ENCODE results near the gene ERLEC1.
"Not testable (repeated sequence)": the region's sequence is repeated elsewhere in the genome, so short reads cannot be mapped to it uniquely, and the experiment has no call there.

ERLEC1 gene

GRCh38 chr2:53784436-53784835, 2.4 kb upstream of the ERLEC1 start:
- DNase-seq: no peak

GRCh38 chr2:53785366-53785765, 1.5 kb upstream of the ERLEC1 start:
- DNase-seq: no peak

DNA sequence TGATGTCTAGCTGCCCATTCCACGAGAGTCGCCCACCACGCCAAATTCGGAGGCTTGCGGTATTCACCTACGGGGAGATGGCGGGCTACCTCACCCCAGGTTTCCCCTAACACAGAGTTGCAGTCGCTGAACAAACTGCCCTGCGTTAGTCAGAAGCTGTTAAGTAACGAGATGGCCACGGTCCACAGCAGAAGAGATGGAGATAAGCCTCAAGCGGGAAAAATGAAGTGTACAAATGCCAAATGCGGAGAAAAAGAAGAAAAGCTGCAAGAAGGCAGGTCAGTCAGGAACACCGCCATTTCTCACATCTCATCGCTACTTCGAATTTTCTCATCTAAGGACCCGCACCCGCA, 516 bp upstream of the ERLEC1 start:
- peak; percentile 19 for DNase-seq

DNA sequence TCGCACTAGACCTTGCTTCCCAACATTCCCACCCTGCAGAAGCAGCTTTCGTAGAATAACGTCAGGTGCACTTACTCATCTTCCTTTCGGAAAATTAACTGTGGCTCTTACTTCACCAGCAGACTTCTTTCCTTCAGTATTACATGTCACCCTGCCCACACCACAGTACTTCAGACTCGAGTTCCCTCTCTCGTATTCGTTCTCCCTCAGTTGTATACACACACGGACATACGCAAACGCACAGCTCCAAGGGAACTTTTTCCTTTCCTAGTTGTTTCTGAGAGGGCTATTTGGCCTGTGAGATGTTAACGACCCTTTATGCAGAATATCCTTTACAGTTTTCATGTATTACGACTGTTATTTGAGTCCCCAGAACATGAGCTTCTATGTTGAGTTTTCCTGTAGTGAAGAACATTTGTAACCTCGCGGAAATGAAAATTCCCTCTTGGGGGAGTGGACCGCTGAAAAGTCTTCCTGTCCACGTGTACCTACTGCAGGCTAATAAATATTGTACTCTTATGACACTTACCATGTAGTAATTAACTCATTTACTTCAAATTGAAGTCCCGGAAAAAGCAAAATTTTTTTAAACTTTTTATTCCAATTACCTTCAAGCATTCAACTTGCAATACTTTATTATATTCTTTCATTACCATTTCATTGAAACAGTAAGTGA, 908 bp downstream of the ERLEC1 start:
- DNase-seq: no peak

- no peak for DNase-seq
Measured at GRCh38 chr2:53793261-53793660, 6.4 kb downstream of the ERLEC1 start.

- no peak for DNase-seq
Measured at GRCh38 chr2:53793821-53794220, 7.0 kb downstream of the ERLEC1 start.

DNA sequence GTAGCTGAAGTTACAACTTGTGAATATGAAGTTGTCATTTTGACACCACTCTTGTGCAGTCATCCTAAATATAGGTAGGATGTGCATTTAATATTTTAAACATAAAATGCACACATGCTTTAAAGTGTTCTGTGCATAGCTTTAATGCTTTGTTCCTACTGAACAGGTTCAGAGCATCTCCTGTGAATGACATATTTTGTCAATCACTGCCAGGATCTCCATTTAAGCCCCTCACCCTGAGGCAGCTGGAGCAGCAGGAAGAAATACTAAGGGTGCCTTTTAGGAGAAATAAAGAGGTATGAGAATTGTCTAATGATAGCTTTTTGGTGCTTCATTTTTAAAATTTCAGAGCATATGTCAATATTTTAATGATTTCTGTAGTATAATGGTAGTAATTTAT, 14.7 kb downstream of the ERLEC1 start:
- no peak for DNase-seq

GRCh38 chr2:53802617-53803151, 15.8 kb downstream of the ERLEC1 start:
- DNase-seq: no peak

- no peak for DNase-seq
Measured at GRCh38 chr2:53811601-53812000, 24.8 kb downstream of the ERLEC1 start.

- DNase-seq: no peak
Measured at GRCh38 chr2:53813151-53813550, 26.3 kb downstream of the ERLEC1 start.

DNA sequence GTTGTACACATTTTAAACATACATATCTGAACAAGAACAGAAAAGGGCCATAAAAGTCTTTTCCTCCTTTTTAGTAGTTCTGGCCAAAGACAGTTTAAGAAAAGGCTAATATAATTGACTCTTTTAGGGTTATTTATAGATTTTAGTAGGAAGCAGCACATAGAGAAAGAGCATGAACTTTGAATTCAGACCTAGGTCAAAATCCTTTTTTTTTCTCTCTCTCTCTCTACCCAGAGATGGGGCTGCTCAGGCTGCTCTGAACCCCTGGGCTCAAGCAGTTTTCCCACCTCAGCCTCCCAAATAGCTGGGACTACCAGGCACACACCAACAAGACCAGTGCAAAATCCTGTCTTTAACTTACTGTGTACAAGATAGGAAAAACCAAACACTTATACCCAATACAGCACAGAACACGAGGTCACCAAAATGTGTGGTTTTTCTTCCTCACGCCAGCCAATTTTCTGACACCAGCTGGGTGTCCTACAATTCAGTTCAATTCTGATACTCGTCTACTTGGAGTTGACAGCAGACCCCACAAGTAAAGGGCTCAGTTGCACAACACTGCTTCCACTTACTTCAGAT, 32.1 kb downstream of the ERLEC1 start:
- no peak for DNase-seq

GRCh38 chr2:53819634-53820033, 32.8 kb downstream of the ERLEC1 start:
- DNase-seq: no peak

- DNase-seq: no peak
Measured at GRCh38 chr2:53820048-53820447, 33.2 kb downstream of the ERLEC1 start.

DNA sequence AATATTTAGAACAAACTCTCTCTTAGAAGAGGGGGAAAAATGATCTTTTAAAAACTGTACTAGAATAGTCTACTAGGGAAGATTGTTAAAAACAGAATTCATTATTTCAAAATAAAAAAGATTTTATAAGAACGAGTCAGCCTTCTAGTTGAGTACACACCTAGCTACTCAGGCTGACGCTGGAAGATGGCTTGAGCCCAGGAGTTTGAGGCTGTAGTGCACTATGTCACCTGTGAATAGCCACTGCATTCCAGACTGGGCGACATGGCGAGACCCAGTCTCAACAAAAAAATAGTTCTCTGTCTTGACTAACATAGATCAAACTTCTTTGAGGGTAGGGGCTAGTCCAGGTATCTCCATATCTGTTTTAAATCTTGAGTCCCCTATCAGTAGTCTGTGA, 33.9 kb downstream of the ERLEC1 start:
- no peak for DNase-seq

- DNase-seq: no peak
Measured at GRCh38 chr2:53821810-53822209, 35.0 kb downstream of the ERLEC1 start.

- DNase-seq: not testable (repeated sequence)
Measured at GRCh38 chr2:53823639-53824038, 36.8 kb downstream of the ERLEC1 start.

GRCh38 chr2:53826030-53826410, 39.2 kb downstream of the ERLEC1 start:
- no peak for DNase-seq

DNA sequence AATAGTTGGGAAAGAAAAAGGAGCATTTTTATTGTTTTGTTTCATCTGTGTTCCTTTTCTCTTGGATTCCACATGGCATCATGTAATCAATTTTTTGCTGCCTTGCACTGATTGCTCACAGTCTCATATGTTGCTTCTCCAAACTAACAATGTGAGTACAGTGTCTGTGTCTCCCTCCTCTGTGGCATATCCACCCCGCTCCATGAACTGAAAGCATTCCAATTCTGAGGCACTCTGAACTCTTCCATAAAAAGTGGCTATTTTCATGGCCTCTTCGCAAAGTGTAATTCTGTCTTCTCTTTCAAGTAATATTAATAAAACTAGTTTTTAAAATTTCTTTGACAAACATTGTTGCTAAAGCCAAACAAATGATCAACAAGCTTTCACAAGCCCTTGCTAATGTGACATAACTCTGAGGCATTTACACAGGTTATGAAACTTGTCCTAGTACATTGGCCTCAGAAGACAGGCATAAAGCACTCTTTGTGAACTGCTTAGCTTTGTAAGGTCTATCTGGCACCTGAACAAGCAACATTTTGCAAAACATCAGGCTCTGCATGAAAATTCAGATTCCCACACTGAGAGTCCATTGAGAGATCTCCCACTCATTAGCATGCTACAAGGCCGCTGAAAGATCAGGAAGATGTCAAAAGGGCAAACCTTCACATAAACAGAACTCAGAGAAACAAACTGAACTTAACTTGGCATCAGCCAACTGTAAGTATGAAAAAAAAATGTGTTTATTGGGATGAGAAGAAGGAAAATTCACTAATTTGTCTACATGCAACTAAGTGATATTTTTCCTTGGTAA, 39.9 kb downstream of the ERLEC1 start:
- no peak for DNase-seq

GRCh38 chr2:53827398-53828175, 40.7 kb downstream of the ERLEC1 start:
- no peak for DNase-seq

GRCh38 chr2:53828331-53828730, 41.5 kb downstream of the ERLEC1 start:
- no peak for DNase-seq

- DNase-seq: no peak
Measured at GRCh38 chr2:53829273-53829979, 42.6 kb downstream of the ERLEC1 start.

- not testable (repeated sequence) for DNase-seq
Measured at GRCh38 chr2:53829980-53830290, 43.1 kb downstream of the ERLEC1 start.

GRCh38 chr2:53840580-53840979, 53.7 kb downstream of the ERLEC1 start:
- DNase-seq: no peak
